Lung microvascular endothelial cell (primary cell): ENCODE data around the gene MCM6. TPM values are rescaled to one million over a fixed set of nuclear protein-coding genes. Genes with fewer than 3 reads are reported as not detected.
"Not testable (repeated sequence)": the region's sequence is repeated elsewhere in the genome, so short reads cannot be mapped to it uniquely, and the experiment has no call there.

Experiments used
- DNase-seq, 2 donors: peaks; one replicate each; pipeline versions ENCODE4 v3.0.0 to v3.0.0-alpha.2; 2010; ENCODE audit warnings: low read depth in 2 of 2
- total RNA-seq: library from RNA; depleted of rRNA; stranded (reverse); fragments of >200 nt; gene quantifications from 2 replicates; pipeline ENCODE4 v1.2.1, GENCODE V29; 2014

Gene MCM6
- total RNA-seq, 1 donor from 2014 or later, result 7.5 TPM

DNA sequence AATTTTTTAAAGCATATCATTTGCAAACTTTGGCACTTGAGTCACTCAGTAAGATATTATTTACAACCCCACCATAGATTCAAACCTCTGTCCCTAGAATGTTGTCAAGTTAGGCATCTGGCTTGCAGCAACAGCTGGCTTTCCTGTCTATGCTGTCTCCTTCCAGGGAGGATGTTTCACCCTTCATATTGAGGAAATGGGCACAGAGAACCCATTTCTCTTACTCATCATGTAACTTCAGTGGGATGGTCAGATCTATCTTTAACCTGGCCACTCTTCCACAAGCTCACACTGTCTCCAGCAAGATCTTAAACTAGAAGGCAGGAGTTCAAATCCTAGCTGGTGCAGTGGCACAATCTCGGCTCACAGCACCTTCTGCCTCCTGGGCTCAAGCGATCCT is 55.1 kb downstream of the MCM6 start:
- DNase-seq, result no peak

GRCh38 chr2:135820003-135820618 is 56.1 kb downstream of the MCM6 start:
- DNase-seq, result no peak

- DNase-seq, result peak; percentile 27 to 37
Observed at GRCh38 chr2:135818937-135819610, 57.2 kb downstream of the MCM6 start.

DNA sequence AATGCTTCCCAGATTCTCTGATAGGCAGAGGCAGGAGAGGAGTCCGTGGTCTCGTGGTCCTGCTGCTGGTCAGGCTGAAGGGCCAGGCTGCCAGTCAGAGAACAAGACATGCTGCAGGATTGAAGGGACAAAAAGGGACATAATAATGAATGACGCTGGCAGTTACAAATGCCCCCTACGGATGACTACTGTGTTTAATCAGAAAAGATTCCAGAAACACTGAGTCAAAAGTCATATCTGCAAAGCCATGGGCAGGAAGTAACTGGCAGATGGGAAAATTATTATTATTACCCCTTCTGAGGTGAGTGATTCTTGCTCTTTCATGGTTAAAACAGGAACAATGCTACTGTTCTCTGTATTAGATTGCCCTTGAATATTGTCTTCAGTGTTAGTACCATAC is 58.3 kb downstream of the MCM6 start:
- no peak for DNase-seq

DNA sequence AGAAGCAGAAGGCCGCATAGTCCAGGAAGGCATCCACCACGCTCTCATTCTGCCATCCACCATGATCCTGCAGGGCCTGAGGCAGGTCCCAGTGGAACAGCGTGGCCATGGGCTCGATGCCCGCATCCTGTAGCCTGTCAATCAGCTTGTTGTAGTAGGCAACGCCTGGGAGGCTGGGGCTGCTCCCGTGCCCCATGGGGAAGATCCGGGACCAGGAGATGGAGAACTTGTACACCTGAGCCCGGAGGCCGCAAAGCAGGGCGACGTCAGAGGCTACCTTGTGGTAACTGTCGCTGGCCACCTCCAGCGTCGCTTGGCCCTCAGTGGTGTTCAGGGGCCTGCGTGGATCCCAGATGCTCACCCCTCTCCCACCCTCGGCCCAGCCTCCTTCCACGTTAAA is 58.8 kb downstream of the MCM6 start:
- no peak for DNase-seq

- no peak for DNase-seq
Observed at GRCh38 chr2:135815269-135815668, 61.0 kb downstream of the MCM6 start.

DNA sequence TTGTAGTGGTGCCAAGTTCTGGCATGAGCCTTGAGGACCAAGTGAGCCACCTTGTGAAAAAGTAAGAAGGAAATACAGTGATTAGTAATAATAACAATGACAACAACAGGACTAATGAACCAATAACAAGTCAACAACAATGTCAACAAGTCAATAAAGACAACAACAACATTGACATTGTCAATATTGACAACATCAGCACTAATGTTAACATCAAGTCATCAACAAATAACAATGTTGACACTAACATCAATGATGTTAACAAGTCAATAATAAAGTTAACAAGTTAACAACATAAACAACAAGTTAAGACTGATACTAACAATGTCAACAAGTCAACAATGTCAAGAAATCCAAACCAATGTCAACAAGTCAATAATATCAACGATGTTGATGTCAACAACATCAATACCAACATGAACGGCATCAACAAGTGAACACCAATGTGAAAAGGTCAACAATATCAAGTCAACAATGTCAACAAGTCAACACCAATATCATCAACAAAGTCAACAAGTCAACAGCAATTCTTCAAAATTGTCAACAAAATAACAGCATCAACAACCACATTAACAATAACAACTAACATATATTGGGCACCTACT is 63.2 kb downstream of the MCM6 start:
- DNase-seq, result no peak

DNA sequence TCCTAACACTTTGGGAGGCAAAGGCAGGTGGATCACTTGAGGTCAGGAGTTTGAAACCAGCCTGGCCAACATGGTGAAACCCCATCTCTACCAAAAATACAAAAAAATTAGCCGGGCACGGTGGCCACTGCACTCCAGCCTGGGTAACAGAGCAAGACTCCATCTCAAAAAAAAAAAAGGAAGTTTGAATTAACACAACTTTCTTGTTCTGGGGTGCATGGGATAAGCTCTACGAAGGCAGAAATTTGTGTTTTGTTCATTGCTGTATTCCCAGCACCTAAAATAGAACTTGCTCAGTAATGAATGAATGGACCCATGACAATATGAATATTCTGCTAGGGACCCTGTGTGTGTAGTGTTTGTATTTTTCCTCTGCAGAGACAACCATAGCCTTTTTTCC is 68.4 kb downstream of the MCM6 start:
- DNase-seq, result not testable (repeated sequence)

DNA sequence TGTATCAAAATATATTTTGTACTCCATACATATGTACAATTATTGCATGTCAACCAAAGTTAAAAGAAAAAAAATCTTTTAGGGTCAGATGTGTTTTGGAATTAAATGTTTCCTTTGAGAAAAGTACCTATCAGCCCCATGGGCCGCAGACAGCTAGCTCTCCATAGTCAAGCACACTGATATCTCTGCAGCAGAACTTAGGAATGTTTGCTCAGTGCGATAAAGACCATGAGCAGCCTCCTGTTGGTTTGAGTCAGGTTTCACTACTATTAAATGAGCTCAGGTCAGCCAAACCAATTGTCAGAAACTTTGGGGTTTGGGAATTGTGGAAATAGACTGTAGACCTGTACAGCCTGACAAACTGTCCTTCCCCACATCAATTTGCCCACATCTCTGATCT is 73.0 kb downstream of the MCM6 start:
- no peak for DNase-seq

- no peak for DNase-seq
Observed at GRCh38 chr2:135802350-135802749, 73.9 kb downstream of the MCM6 start.

- DNase-seq, result no peak
Observed at GRCh38 chr2:135800513-135801460, 75.5 kb downstream of the MCM6 start.

GRCh38 chr2:135799738-135800137 is 76.5 kb downstream of the MCM6 start:
- no peak for DNase-seq

DNA sequence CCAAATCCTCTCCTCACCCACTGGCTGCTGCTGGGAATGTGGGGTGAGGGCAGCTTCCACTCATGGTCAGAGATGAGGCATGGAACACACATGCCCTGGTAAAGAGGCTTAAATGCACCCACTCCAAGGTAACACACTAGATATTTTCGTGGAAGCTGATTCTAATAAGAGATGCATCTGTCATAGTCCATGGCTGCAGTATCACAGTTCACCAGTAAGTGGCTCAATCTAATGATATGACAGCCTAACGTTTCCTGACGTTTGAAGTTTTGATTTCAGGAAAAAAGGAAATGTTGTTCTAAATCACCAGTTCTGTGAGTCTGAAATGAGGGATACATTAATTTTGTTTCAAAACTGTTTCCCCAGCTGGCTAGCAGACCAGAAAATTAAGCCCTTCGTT is 77.5 kb downstream of the MCM6 start:
- DNase-seq, result peak; percentile 50 to 52

DNA sequence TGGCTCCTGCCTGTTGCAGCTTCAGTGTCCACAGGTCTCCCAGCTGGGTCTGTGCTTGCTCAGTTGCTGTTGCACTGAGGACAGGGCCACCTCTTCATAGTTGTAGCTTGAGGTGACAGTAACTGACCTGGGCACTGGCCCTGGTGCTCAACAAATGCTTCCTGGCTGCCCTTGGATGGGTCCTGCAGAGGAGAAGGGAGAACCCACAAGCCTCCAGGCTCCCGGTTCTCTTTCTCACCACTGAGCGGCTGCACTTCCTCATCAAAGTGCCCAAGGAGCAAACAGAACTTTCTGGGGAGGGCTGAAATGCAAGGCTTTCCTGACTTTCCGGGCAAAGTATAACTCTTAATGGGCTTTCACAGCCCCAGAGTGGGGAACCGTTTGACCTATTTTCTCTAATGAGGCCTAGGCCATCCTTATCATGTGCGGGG is 78.0 kb downstream of the MCM6 start:
- no peak for DNase-seq

GRCh38 chr2:135797497-135798274 is 78.6 kb downstream of the MCM6 start:
- peak; percentile 69 to 80 for DNase-seq

DNA sequence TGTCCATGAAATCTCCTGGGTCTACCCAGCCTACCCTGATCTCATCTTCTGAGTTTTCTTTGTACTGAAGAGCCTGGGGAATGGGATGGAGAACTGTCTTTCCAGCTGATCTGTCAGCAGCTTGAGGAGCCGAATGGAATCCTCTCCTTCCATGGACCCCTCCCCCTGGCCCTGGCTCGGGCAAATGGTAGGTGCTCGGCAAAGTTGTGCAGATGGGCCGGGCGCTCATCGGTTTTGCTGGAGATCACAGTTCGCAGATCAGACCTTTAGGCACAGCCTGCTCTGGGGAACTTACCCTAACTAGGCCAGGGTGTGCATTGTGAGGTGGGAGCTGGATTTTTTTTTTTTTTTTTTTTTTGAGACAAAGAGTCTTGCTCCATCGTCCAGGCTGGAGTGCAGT is 79.6 kb downstream of the MCM6 start:
- no peak for DNase-seq

DNA sequence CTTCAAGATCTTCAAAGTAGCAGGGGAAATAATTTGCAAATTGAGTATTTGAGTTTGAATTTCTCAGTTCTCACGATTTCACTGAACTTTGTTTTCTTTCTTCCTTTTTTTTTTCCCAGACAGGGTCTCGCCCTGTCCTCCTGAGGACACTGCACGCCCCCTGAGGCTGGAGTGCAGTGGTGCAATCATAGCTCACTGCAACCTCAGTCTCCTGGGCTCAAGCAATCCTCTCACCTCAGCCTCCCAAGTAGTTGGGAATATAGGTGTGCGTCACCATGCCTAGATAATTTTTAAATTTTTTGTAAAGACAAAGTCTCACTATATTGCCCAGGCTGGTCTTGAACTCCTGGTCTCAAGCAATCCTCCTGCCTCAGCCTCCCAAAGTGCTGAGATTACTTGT is 80.6 kb downstream of the MCM6 start:
- not testable (repeated sequence) for DNase-seq

GRCh38 chr2:135792401-135793150 is 83.7 kb downstream of the MCM6 start:
- DNase-seq, result no peak

GRCh38 chr2:135791418-135792190 is 84.6 kb downstream of the MCM6 start:
- no peak for DNase-seq

GRCh38 chr2:135790423-135790822 is 85.8 kb downstream of the MCM6 start:
- no peak for DNase-seq
